Retinal pigment epithelial cell (primary cell): ENCODE results near the gene KLF6.

Source experiments
- DNase-seq: peaks from one replicate; pipeline ENCODE4 v3.0.0-alpha.2; 2010; ENCODE audit warnings: low read depth
- H3K4me3 ChIP-seq: 2 replicates; pipeline ENCODE4 v1.5.1; 2011; ENCODE audit warnings: mild to moderate bottlenecking, low read length, control low read depth, moderate library complexity
- TF ChIP-seq, protein P1 (sequence below): conservative IDR thresholded peaks from 2 replicates; pipeline ENCODE4 v1.5.1; 2011; ENCODE audit warnings: low read depth, low read length, control low read depth, inconsistent platforms

KLF6 gene

GRCh38 chr10:3805791-3806461 lies 20.9 kb upstream of the KLF6 start:
- DNase-seq: no peak
- TF ChIP-seq, protein P1, sequence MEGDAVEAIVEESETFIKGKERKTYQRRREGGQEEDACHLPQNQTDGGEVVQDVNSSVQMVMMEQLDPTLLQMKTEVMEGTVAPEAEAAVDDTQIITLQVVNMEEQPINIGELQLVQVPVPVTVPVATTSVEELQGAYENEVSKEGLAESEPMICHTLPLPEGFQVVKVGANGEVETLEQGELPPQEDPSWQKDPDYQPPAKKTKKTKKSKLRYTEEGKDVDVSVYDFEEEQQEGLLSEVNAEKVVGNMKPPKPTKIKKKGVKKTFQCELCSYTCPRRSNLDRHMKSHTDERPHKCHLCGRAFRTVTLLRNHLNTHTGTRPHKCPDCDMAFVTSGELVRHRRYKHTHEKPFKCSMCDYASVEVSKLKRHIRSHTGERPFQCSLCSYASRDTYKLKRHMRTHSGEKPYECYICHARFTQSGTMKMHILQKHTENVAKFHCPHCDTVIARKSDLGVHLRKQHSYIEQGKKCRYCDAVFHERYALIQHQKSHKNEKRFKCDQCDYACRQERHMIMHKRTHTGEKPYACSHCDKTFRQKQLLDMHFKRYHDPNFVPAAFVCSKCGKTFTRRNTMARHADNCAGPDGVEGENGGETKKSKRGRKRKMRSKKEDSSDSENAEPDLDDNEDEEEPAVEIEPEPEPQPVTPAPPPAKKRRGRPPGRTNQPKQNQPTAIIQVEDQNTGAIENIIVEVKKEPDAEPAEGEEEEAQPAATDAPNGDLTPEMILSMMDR: no peak
- H3K4me3 ChIP-seq: no peak overlapping the region

DNA sequence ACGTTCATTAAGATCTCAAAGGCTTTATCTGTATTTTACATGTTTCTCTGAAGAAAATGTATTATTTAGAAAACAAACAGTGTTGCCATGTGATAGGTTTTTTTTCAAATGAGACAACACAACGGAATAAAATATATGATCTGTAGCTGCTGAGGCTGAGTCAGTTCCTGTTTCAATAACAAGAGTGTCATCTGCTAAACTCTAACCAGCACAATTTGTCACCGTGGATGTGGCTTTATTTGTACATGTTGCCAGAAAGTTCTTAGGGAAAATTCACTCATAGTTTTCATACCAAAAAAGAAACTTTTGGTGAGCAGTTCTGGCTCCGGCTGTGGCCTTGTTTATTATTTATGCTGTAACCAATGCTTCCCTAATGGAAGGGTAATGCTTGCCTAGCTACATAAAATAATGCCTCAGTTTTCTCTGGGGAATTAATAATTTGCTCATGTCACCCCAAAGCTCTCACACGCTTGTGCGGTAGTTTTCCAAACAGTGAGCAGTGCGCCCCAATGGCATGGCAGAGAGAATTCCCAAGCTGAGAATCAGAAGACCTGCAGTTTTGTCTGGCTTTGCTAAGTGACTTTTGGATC lies 20.3 kb upstream of the KLF6 start:
- no peak overlapping the region for H3K4me3 ChIP-seq
- TF ChIP-seq, protein P1: no peak
- no peak for DNase-seq

DNA sequence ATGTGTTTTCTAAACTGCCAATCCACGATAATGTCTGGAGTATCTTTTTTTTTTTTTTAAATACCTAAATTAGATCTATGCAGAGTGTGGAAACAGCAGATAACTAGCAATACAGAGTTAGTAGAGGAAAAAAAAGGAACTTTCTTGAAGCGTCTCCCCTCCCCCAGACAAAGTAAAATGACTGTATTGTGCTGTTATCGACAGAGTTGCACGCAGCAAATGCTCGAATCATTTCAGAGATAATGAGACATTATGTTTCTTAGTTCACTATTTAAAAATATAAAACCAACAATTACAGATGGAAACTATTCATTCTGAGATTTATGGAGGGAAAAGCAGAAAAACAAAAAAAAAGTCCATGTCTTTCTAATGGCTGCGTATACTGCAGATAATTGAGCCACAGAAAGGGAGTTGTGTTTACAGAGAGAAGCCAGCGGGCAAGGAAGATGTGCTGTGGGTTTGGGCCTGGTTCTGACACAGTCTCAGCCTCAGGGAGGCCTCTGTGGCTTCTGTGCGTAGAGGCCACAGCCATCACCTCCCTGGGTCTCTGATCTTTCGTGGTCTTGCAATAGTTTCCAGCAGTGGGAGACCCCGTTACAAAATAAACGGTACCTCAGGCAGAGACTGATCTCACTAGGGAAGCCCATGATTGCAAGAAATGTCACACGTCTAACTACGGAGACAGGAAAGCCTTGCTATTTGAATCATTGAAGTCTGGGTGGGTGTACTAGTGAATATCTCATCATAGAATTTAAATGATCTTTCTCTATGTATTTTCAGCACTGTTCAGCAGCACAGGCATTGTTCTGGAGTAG lies 19.1 kb upstream of the KLF6 start:
- TF ChIP-seq, protein P1: no peak
- no peak overlapping the region for H3K4me3 ChIP-seq
- no peak for DNase-seq

DNA sequence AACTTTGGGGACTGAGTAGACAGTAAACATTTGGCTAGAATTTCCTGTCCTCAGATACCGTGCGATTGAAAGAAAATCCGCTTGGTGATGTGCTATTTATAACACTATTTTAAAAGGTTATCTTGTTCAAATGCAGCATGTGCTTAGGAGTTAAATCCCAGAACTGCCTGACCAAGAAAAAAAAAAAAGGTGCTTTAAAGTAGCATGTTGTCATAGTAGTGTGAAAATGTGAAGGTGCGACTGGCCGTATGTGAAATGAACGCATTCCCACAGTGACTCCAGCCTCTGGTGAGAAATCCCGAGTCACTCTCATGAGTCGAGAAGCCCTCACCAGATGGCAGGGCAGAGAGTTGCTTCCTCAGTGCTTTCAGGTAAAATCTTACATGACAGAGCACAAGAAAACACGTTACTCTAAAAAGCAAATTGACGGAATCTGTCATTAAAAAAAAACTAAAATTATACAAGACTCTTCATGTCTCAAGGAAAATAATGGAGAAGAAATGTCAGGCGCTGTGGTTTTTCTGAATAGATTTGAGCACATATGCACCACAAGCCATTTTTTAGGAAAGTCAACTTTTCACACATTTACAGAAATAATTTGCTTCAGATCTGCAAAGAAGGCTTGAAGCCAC lies 18.4 kb upstream of the KLF6 start:
- no peak overlapping the region for H3K4me3 ChIP-seq
- TF ChIP-seq, protein P1: no peak
- DNase-seq: no peak

GRCh38 chr10:3802526-3803265 lies 17.7 kb upstream of the KLF6 start:
- TF ChIP-seq, protein P1: no peak
- H3K4me3 ChIP-seq: no peak overlapping the region
- DNase-seq: no peak

DNA sequence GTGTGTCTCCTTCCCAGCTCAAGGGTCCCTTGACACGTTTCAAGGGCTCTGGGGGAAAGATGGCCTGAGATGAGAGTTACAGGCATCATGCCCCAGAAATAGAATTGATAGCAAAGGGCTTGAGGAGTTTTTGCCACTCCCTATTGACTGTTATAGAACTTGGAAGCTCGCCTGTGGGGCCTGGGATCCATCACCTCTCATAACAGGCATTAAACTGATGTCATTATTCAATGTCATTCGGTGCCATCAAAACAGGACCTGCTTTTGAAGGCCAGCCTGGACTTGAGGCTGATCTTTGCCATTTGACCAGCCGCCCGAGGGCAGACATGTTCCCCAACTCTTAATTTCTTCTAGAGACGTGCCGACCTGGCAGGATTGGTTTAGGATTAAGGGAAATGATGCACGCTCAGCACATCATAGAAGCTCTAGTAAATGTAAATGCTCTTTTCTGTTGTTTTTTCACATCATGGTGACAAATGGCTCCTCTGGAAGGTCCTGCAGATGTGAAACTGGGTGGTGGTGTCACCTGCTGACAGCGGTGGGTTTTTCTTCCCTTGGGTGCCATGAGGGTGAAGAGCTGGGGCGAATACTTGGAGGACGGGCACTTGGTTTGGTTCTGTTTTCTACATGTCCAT lies 16.7 kb upstream of the KLF6 start:
- no peak for DNase-seq
- H3K4me3 ChIP-seq: no peak overlapping the region
- TF ChIP-seq, protein P1: no peak
